GM13977 (cell line): Measurements from ENCODE around the gene PFKFB2.

Experiments
- DNase-seq: peaks from one replicate; pipeline ENCODE4 v3.0.0; 2012; ENCODE audit warnings: low spot score
- CTCF ChIP-seq: IDR thresholded peaks from 2 replicates; pipeline ENCODE4 v1.5.1; 2012; ENCODE audit warnings: mild to moderate bottlenecking, control low read depth; ENCODE audit not compliant: insufficient read depth; ENCODE audit errors: extremely low read depth, missing control alignments
- in situ Hi-C: fragments of 300-500 bp; cut with MboI; formaldehyde crosslinking; loops from one replicate; pipeline ENCODE4 v1.12.0; 2022; ENCODE audit warnings: low sequenced_read_pairs, low pct_unique_long_range_greater_than_20kb, mixed read lengths, inconsistent platforms; ENCODE audit not compliant: unreplicated experiment

Gene PFKFB2

GRCh38 chr1:207063014-207063413 is 9.9 kb downstream of the PFKFB2 start:
- no peak for DNase-seq
- no peak for TF ChIP-seq CTCF
- in situ Hi-C loops: no loop called here

- in situ Hi-C loops: no loop called here
- no peak for DNase-seq
- no peak for TF ChIP-seq CTCF
These were observed 11.5 kb downstream of the PFKFB2 start for GRCh38 chr1:207064561-207064960.

- TF ChIP-seq CTCF: no peak
- no peak for DNase-seq
- in situ Hi-C loops: no loop called here
These were observed 14.1 kb downstream of the PFKFB2 start for GRCh38 chr1:207067185-207067584.

- DNase-seq: no peak
- TF ChIP-seq CTCF: no peak
- in situ Hi-C loops: no loop called here
These were observed 14.6 kb downstream of the PFKFB2 start for GRCh38 chr1:207067665-207068064.

- no peak for DNase-seq
- TF ChIP-seq CTCF: no peak
- in situ Hi-C loops: no loop called here
These were observed 16.0 kb downstream of the PFKFB2 start for GRCh38 chr1:207069061-207069460.

- no peak for TF ChIP-seq CTCF
- in situ Hi-C loops: loop anchor here (10.0 kb wide), 1 partner anchor 335 kb away; no protein-coding TSS in a partner anchor
These were observed 16.9 kb downstream of the PFKFB2 start for GRCh38 chr1:207069858-207070506.

More at GRCh38 chr1:207069858-207070506, 16.9 kb downstream of the PFKFB2 start:
- no peak for DNase-seq
